ENCODE data around the gene BCDIN3D. TPM values are rescaled to one million over a fixed set of nuclear protein-coding genes. Genes with fewer than 3 reads are reported as not detected.

Gene BCDIN3D, protein sequence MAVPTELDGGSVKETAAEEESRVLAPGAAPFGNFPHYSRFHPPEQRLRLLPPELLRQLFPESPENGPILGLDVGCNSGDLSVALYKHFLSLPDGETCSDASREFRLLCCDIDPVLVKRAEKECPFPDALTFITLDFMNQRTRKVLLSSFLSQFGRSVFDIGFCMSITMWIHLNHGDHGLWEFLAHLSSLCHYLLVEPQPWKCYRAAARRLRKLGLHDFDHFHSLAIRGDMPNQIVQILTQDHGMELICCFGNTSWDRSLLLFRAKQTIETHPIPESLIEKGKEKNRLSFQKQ
- total RNA-seq = 0.98 and 1.9 TPM in 2 replicates

DNA sequence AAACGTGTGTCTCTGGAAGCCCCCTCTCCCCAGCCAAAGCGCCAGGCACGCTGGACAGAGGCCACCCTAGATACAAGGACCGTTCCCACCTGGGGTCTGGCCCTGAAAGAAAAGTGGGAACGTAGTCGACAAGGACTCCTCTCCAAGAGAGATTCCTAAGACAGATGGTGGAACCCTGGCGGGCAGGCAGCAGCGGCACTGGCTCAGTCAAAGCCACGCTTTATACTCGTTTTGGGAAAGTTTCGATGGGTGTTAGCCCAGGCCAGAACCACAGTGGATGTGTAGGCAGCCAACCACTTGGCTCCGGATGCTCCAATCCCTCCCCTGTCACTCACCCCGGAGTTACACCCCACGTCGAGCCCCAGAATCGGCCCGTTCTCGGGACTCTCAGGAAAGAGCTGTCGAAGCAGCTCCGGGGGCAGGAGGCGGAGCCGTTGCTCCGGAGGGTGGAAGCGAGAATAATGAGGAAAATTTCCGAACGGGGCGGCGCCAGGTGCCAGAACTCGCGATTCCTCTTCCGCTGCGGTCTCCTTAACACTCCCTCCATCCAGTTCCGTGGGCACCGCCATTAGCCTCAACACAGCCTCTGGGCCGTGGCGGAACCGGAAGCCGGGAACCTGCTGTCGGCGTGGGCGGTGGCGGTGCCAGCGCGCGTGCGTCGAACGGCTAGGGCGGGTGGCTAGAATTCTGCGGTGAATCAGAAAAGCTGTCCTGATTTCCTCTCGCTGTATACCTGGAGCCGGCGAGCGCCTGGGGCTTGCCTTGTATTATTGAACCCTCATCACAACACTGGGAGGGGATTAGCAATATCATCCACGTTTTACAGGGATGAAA lies at the start of gene BCDIN3D:
BCDIN3D (minus strand) TSS at position 588 of the 834 bp plus-strand sequence; CDS start at position 569, 19 bp downstream.

DNA sequence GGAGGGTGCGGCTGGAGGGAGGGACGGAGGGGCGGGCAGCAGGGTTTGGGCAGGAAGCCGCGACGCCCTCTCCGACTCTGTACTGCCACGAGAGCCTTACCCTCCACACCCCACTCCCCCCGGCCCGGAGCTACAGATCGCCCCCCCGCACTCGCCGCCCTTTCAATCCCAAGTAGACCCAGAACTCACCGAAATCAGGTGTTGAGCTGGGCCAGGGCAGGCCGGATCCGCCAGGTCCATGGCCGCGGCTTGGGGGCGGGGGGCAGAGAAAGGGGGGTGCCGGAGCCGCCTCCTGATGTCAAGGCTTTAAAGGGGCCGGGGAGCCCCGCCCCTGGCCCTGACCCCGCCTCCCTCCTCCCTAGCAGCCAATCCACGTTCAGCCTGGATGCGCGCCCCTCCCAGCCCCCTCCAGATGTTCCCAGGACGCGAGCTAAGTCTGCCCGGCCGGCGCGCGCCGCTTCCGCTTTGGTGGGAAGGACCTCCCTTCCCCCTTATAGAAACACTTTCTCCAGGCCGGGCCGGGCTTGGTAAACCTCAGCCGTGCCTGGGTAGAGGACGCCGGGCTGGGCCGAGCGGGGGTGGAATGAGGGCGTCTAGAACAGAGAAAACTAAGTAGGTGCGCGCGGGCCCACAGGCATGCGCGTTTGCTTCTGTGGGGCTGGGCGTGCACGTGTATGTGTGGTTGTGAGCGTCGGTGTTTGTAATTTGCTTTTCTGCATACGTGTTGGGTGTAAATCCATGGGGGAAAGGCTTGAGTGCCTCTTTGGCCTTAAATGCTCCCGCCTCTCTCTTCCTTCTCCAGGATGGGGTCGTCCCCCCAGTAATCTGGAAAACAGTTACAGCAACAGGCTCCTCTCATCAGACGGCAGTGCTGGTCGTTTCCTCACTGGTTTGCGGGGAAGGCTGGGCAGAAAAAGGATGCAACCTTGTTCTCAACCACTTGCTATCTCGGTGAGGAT lies 14.5 kb downstream of the BCDIN3D start, which contains the start of gene NCKAP5L:
NCKAP5L (minus strand) TSS at position 281 of the 959 bp plus-strand sequence. CDS start 24,369 bp downstream, outside the sequence.

Other genes with a start within 250 kb of the BCDIN3D start
- 0.13 TPM in 1 of 2 replicates, not detected in the other for gene FAM186B, start 237.5 kb downstream of the BCDIN3D start, total RNA-seq
- gene PRPF40B, start 219.5 kb downstream of the BCDIN3D start, total RNA-seq = 10.1 and 13.1 TPM in 2 replicates
- 16.2 and 26.9 TPM in 2 replicates for gene FMNL3, start 135.7 kb downstream of the BCDIN3D start, total RNA-seq
- gene TMBIM6, start 101.5 kb downstream of the BCDIN3D start, total RNA-seq = 303 and 380 TPM in 2 replicates
- gene NCKAP5L, start 14.7 kb downstream of the BCDIN3D start, total RNA-seq = 19.9 and 36.0 TPM in 2 replicates
- 0.13 TPM in 1 of 2 replicates, not detected in the other for gene FAIM2, start 60.8 kb upstream of the BCDIN3D start, total RNA-seq
- gene AQP2, start 107.6 kb upstream of the BCDIN3D start, total RNA-seq = not detected in 2 replicates
- 0.13 TPM in 1 of 2 replicates, not detected in the other for gene AQP5, start 118.8 kb upstream of the BCDIN3D start, total RNA-seq
- under 0.01 TPM in 1 of 2 replicates, not detected in the other for gene AQP6, start 129.8 kb upstream of the BCDIN3D start, total RNA-seq
- gene RACGAP1, start 182.4 kb upstream of the BCDIN3D start, total RNA-seq = 10.0 and 93.7 TPM in 2 replicates
- gene ASIC1, start 214.5 kb upstream of the BCDIN3D start, total RNA-seq = 2.6 and 4.8 TPM in 2 replicates
- 99.4 and 144 TPM in 2 replicates for gene SMARCD1, start 242.2 kb upstream of the BCDIN3D start, total RNA-seq